IPS-20b (cell line): ENCODE results near the gene STPG1.

Experiments used
- H3K27ac ChIP-seq: one replicate; pipeline ENCODE4 v1.5.1; 2013; ENCODE audit warnings: low read length
- H3K27me3 ChIP-seq: 2 replicates; pipeline ENCODE4 v1.6.1; 2013; ENCODE audit warnings: mild to moderate bottlenecking, low read length, inconsistent platforms; ENCODE audit not compliant: insufficient read depth
- H3K36me3 ChIP-seq: 2 replicates; pipeline ENCODE4 v1.6.1; 2013; ENCODE audit warnings: low read depth, mild to moderate bottlenecking, inconsistent platforms, low read length, moderate library complexity; ENCODE audit not compliant: insufficient read depth
- H3K4me1 ChIP-seq: 2 replicates; pipeline ENCODE4 v1.6.1; 2013; ENCODE audit warnings: mild to moderate bottlenecking, control low read depth, inconsistent platforms, low read length, moderate library complexity; ENCODE audit not compliant: insufficient read depth
- H3K4me3 ChIP-seq: 2 replicates; pipeline ENCODE4 v1.5.1; 2013; ENCODE audit warnings: mild to moderate bottlenecking, low read length, inconsistent platforms
- H3K9ac ChIP-seq: 2 replicates; pipeline ENCODE4 v1.6.1; 2013; ENCODE audit warnings: low read depth, mild to moderate bottlenecking, inconsistent platforms, low read length, moderate library complexity
- H3K9me3 ChIP-seq: 2 replicates; pipeline ENCODE4 v1.6.1; 2013; ENCODE audit warnings: mild to moderate bottlenecking, low read depth, low read length, inconsistent platforms; ENCODE audit not compliant: insufficient read depth

Gene STPG1

GRCh38 chr1:24329797-24330543 is 83.6 kb downstream of the STPG1 start:
- Histone ChIP-seq H3K4me3 (no peak overlapping the region), H3K9ac (no peak overlapping the region), H3K9me3 (no peaks in the 10 kb centered on the region), H3K36me3 (no peaks in the 10 kb centered on the region; the same call in 1 of the 2 replicates), H3K27ac (no peak overlapping the region), H3K27me3 (0 out of 2 replicates have a peak, but pooled peaks cover 4% of the 10 kb centered on the region), H3K4me1 (0 out of 2 replicates have a peak, but pooled peaks cover 3% of the 10 kb centered on the region)

- Histone ChIP-seq H3K4me3 (no peak overlapping the region), H3K9ac (no peak overlapping the region), H3K27ac (no peak overlapping the region), H3K27me3 (peaks cover 9% of the 10 kb centered on the region), H3K36me3 (no peaks in the 10 kb centered on the region; the same call in 1 of the 2 replicates), H3K9me3 (no peaks in the 10 kb centered on the region), H3K4me1 (0 out of 2 replicates have a peak, but pooled peaks cover 3% of the 10 kb centered on the region)
These were observed 84.3 kb downstream of the STPG1 start for GRCh38 chr1:24329331-24329730.

GRCh38 chr1:24327891-24328290 is 85.7 kb downstream of the STPG1 start:
- H3K27ac ChIP-seq: no peak overlapping the region
- H3K27me3 ChIP-seq: peaks cover 23% of the 10 kb centered on the region
- peaks cover 10% of the 10 kb centered on the region for H3K4me1 ChIP-seq
- H3K4me3 ChIP-seq: no peak overlapping the region
- no peak overlapping the region for H3K9ac ChIP-seq
- H3K9me3 ChIP-seq: no peaks in the 10 kb centered on the region
- H3K36me3 ChIP-seq: no peaks in the 10 kb centered on the region; the same call in 1 of the 2 replicates

GRCh38 chr1:24327486-24327885 is 86.1 kb downstream of the STPG1 start:
- Histone ChIP-seq H3K27me3 (peaks cover 27% of the 10 kb centered on the region), H3K9me3 (no peaks in the 10 kb centered on the region), H3K4me3 (no peak overlapping the region), H3K4me1 (peaks cover 12% of the 10 kb centered on the region), H3K9ac (no peak overlapping the region), H3K27ac (no peak overlapping the region), H3K36me3 (no peaks in the 10 kb centered on the region; the same call in 1 of the 2 replicates)

- H3K4me1 ChIP-seq: peaks cover 19% of the 10 kb centered on the region
These were observed 87.8 kb downstream of the STPG1 start for GRCh38 chr1:24325587-24326449.

GRCh38 chr1:24324903-24325302 is 88.7 kb downstream of the STPG1 start:
- Histone ChIP-seq H3K4me1 (peaks cover 20% of the 10 kb centered on the region), H3K27me3 (peaks cover 53% of the 10 kb centered on the region), H3K9me3 (no peaks in the 10 kb centered on the region), H3K4me3 (no peak overlapping the region), H3K36me3 (no peaks in the 10 kb centered on the region), H3K9ac (no peak overlapping the region), H3K27ac (no peak overlapping the region)

More at GRCh38 chr1:24325587-24326449, 87.8 kb downstream of the STPG1 start:
- H3K36me3 ChIP-seq: no peaks in the 10 kb centered on the region
- H3K9me3 ChIP-seq: no peaks in the 10 kb centered on the region
- H3K9ac ChIP-seq: no peak overlapping the region
- no peak overlapping the region for H3K4me3 ChIP-seq
- H3K27me3 ChIP-seq: peaks cover 43% of the 10 kb centered on the region
- no peak overlapping the region for H3K27ac ChIP-seq

- Histone ChIP-seq H3K9ac (no peak overlapping the region), H3K9me3 (no peaks in the 10 kb centered on the region), H3K4me3 (peak overlapping the region; percentile 69; the same call in 1 of the 2 replicates), H3K36me3 (no peaks in the 10 kb centered on the region), H3K4me1 (peaks cover 24% of the 10 kb centered on the region), H3K27ac (no peak overlapping the region), H3K27me3 (peaks cover 68% of the 10 kb centered on the region)
These were observed 90.3 kb downstream of the STPG1 start for GRCh38 chr1:24323281-24323680.

- Histone ChIP-seq H3K9ac (peak overlapping the region; percentile 33; the same call in 1 of the 2 replicates), H3K27me3 (peaks cover 68% of the 10 kb centered on the region), H3K36me3 (no peaks in the 10 kb centered on the region), H3K9me3 (no peaks in the 10 kb centered on the region), H3K4me1 (peaks cover 28% of the 10 kb centered on the region), H3K4me3 (peak overlapping the region; percentile 69), H3K27ac (no peak overlapping the region)
These were observed 91.0 kb downstream of the STPG1 start for GRCh38 chr1:24322470-24323177.

GRCh38 chr1:24321697-24322469 is 91.7 kb downstream of the STPG1 start:
- Histone ChIP-seq H3K36me3 (no peaks in the 10 kb centered on the region), H3K9me3 (no peaks in the 10 kb centered on the region), H3K4me1 (peaks cover 32% of the 10 kb centered on the region), H3K27ac (no peak overlapping the region), H3K9ac (peak overlapping the region; percentile 33; the same call in 1 of the 2 replicates), H3K4me3 (peak overlapping the region; percentile 69; the same call in 1 of the 2 replicates), H3K27me3 (peaks cover 68% of the 10 kb centered on the region)

GRCh38 chr1:24321126-24321525 is 92.5 kb downstream of the STPG1 start:
- Histone ChIP-seq H3K9ac (no peak overlapping the region), H3K27ac (no peak overlapping the region)

More at GRCh38 chr1:24321126-24321525, 92.5 kb downstream of the STPG1 start:
- H3K9me3 ChIP-seq: no peaks in the 10 kb centered on the region
- peaks cover 33% of the 10 kb centered on the region for H3K4me1 ChIP-seq
- H3K27me3 ChIP-seq: peaks cover 68% of the 10 kb centered on the region
- no peaks in the 10 kb centered on the region for H3K36me3 ChIP-seq
- H3K4me3 ChIP-seq: peak overlapping the region; percentile 69
